HG02970 (cell line): ENCODE data around the gene TIMM44.

Source experiments
- ATAC-seq: cut with Tn5 transposase; IDR thresholded peaks from one replicate; pipeline ENCODE4 v1.9.1; 2021; ENCODE audit warnings: mild to moderate bottlenecking, moderate library complexity, moderate number of reproducible peaks; ENCODE audit not compliant: unreplicated experiment, low FRiP score

The TIMM44 gene

GRCh38 chr19:7943444-7944176, at the start of gene TIMM44:
TSS of gene TIMM44 (minus strand) at chr19:7943666. CDS start at chr19:7943651, 15 bp downstream.
- peak; percentile 95 for ATAC-seq

GRCh38 chr19:7992575-7992974, 49.1 kb upstream of the TIMM44 start:
- no peak for ATAC-seq

GRCh38 chr19:7989071-7989575, 45.7 kb upstream of the TIMM44 start:
- no peak for ATAC-seq

GRCh38 chr19:7988307-7988706, 44.8 kb upstream of the TIMM44 start:
- ATAC-seq, result no peak

GRCh38 chr19:7987114-7987768, 43.8 kb upstream of the TIMM44 start:
- no peak for ATAC-seq

- ATAC-seq, result no peak
Observed at GRCh38 chr19:7986321-7987113, 43.1 kb upstream of the TIMM44 start.

- ATAC-seq, result no peak
Observed at GRCh38 chr19:7985481-7985911, 42.0 kb upstream of the TIMM44 start.

GRCh38 chr19:7983995-7984837, 40.8 kb upstream of the TIMM44 start:
- no peak for ATAC-seq

GRCh38 chr19:7983286-7983950, 40.0 kb upstream of the TIMM44 start:
- ATAC-seq, result no peak

GRCh38 chr19:7982651-7983099, 39.2 kb upstream of the TIMM44 start:
- ATAC-seq, result no peak

GRCh38 chr19:7982103-7982502, 38.6 kb upstream of the TIMM44 start:
- ATAC-seq, result no peak

- ATAC-seq, result no peak
Observed at GRCh38 chr19:7981661-7982060, 38.2 kb upstream of the TIMM44 start.

- ATAC-seq, result no peak
Observed at GRCh38 chr19:7981199-7981598, 37.7 kb upstream of the TIMM44 start.

- no peak for ATAC-seq
Observed at GRCh38 chr19:7980635-7981121, 37.2 kb upstream of the TIMM44 start.

GRCh38 chr19:7980168-7980567, 36.7 kb upstream of the TIMM44 start:
- ATAC-seq, result no peak

GRCh38 chr19:7979559-7979958, 36.1 kb upstream of the TIMM44 start:
- ATAC-seq, result no peak

- ATAC-seq, result no peak
Observed at GRCh38 chr19:7979011-7979410, 35.5 kb upstream of the TIMM44 start.

- no peak for ATAC-seq
Observed at GRCh38 chr19:7978179-7978825, 34.8 kb upstream of the TIMM44 start.

- no peak for ATAC-seq
Observed at GRCh38 chr19:7977723-7978040, 34.2 kb upstream of the TIMM44 start.
